RWPE1 (cell line): Measurements from ENCODE around the gene ZNF140.

Source experiments
- CTCF ChIA-PET: fragments of 350-600 bp; sonication (Branson Sonifier 250); formaldehyde crosslinking; extraction: SDS; loops from one replicate; lab custom pipeline; 2021; lab: Yijun Ruan, JAX
- POLR2A ChIA-PET: fragments of 400-600 bp; formaldehyde crosslinking; extraction: SDS; loops from one replicate; lab custom pipeline; 2020; ENCODE audit warnings: antibody characterized with exemption; ENCODE audit not compliant: low non-redundant PET; lab: Yijun Ruan, JAX
- DNase-seq: peaks from one replicate; pipeline ENCODE4 v3.0.0; 2012; ENCODE audit warnings: low spot score
- H3K27ac ChIP-seq: fragments of 450-650 bp; 2 replicates; pipeline ENCODE4 v1.5.1; 2017
- CTCF ChIP-seq: fragments of 450-650 bp; conservative IDR thresholded peaks from 2 replicates; pipeline ENCODE4 v1.5.1; 2017; ENCODE audit warnings: low read depth, mild to moderate bottlenecking

The ZNF140 gene

GRCh38 chr12:133080368-133081158 lies at the start of gene ZNF140:
Gene ZNF140 (plus strand): TSS chr12:133080923. CDS start chr12:133081321, 398 bp downstream.
- H3K27ac ChIP-seq, result peak within 1 kb of the TSS; percentile 99
- CTCF ChIA-PET, result interaction anchor here (0.7 to 0.8 kb wide), 2 partner anchors 53 to 100 kb away, joined by 3 to 5 read pairs; no protein-coding TSS in a partner anchor
- TF ChIP-seq CTCF, result 0 out of 2 replicates have a peak, but pooled peaks have one; percentile 13
- DNase-seq, result peak; percentile 76
- POLR2A ChIA-PET, result interaction anchor here (0.6 kb wide), 1 partner anchor 43 kb away, joined by 4 read pairs; the partner anchor contains the start of gene ZNF84

GRCh38 chr12:133037207-133038005 lies 43.3 kb upstream of the ZNF140 start, which contains the start of gene ZNF84:
Gene ZNF84 (plus strand): TSS chr12:133037509. CDS start chr12:133041468, 3,959 bp downstream.
- peak within 1 kb of the TSS; percentile 99 for H3K27ac ChIP-seq
- TF ChIP-seq CTCF, result no peak
- CTCF ChIA-PET, result interaction anchor here (0.6 to 0.7 kb wide), 2 partner anchors 60 to 84 kb away, joined by 3 read pairs; no protein-coding TSS in a partner anchor
- POLR2A ChIA-PET, result interaction anchor here (0.6 kb wide), 1 partner anchor 43 kb away, joined by 4 read pairs; no protein-coding TSS in a partner anchor
- DNase-seq, result peak; percentile 90

GRCh38 chr12:133038118-133038709 lies 42.5 kb upstream of the ZNF140 start:
- peak overlapping the region; percentile 99 for H3K27ac ChIP-seq
- DNase-seq, result no peak
- ChIA-PET POLR2A (interaction anchor here (0.6 kb wide), 1 partner anchor 216 kb away, joined by 3 read pairs; no protein-coding TSS in a partner anchor), CTCF (no interaction called here)
- no peak for TF ChIP-seq CTCF

- ChIA-PET CTCF (no interaction called here), POLR2A (interaction anchor here (0.6 kb wide), 1 partner anchor 54 kb away, joined by 15 read pairs; no protein-coding TSS in a partner anchor)
- DNase-seq, result no peak
- no peak overlapping the region for H3K27ac ChIP-seq
- TF ChIP-seq CTCF, result no peak
Observed at GRCh38 chr12:133046698-133047097, 34.0 kb upstream of the ZNF140 start.

GRCh38 chr12:133057446-133057845 lies 23.3 kb upstream of the ZNF140 start:
- no peak for DNase-seq
- no peak overlapping the region for H3K27ac ChIP-seq
- no peak for TF ChIP-seq CTCF
- POLR2A ChIA-PET, result no interaction called here
- CTCF ChIA-PET, result no interaction called here
